Mesendoderm (in vitro differentiated cells): Measurements from ENCODE around the gene DPYSL4.

Source experiments
- DNase-seq: peaks from one replicate; pipeline ENCODE4 v3.0.0; 2013
- H2AK5ac ChIP-seq: 2 replicates; pipeline ENCODE4 v1.6.1; 2013; ENCODE audit warnings: low read length, inconsistent platforms
- H2BK120ac ChIP-seq: 2 replicates; pipeline ENCODE4 v1.6.1; 2013; ENCODE audit warnings: low read depth, mild to moderate bottlenecking, low read length, moderate library complexity, mixed read lengths
- H2BK15ac ChIP-seq: replicated peaks from 2 replicates; pipeline ENCODE4 v1.6.1; 2013; ENCODE audit warnings: low read depth, mild to moderate bottlenecking, moderate library complexity
- H2BK5ac ChIP-seq: 2 replicates; pipeline ENCODE4 v1.6.1; 2013; ENCODE audit warnings: low read length, inconsistent platforms
- H3K18ac ChIP-seq: 2 replicates; pipeline ENCODE4 v1.6.1; 2013; ENCODE audit warnings: mild to moderate bottlenecking, low read length, mixed read lengths
- H3K23ac ChIP-seq: one replicate; pipeline ENCODE4 v1.6.1; 2013; ENCODE audit warnings: low read length
- H3K27ac ChIP-seq: 2 replicates; pipeline ENCODE4 v1.5.1; 2013; ENCODE audit warnings: low read depth, mild to moderate bottlenecking, inconsistent platforms, low read length, moderate library complexity
- H3K27me3 ChIP-seq: 2 replicates; pipeline ENCODE4 v1.6.1; 2013; ENCODE audit warnings: low read length, control low read depth, mild to moderate bottlenecking, inconsistent platforms; ENCODE audit not compliant: insufficient read depth, poor library complexity
- H3K36me3 ChIP-seq: 2 replicates; pipeline ENCODE4 v1.6.1; 2013; ENCODE audit warnings: low read length, inconsistent platforms; ENCODE audit not compliant: control insufficient read depth, insufficient read depth
- H3K4ac ChIP-seq: one replicate; pipeline ENCODE4 v1.6.1; 2013; ENCODE audit warnings: low read depth, mild to moderate bottlenecking, low read length, moderate library complexity
- H3K4me1 ChIP-seq: 2 replicates; pipeline ENCODE4 v1.6.1; 2013; ENCODE audit warnings: low read depth, low read length, inconsistent platforms; ENCODE audit not compliant: control insufficient read depth
- H3K4me2 ChIP-seq: 2 replicates; pipeline ENCODE4 v1.6.1; 2013; ENCODE audit warnings: low read length
- H3K4me3 ChIP-seq: 2 replicates; pipeline ENCODE4 v1.5.1; 2013; ENCODE audit warnings: mild to moderate bottlenecking, low read length
- H3K56ac ChIP-seq: one replicate; pipeline ENCODE4 v1.6.1; 2013; ENCODE audit warnings: low read length
- H3K79me1 ChIP-seq: 2 replicates; pipeline ENCODE4 v1.6.1; 2013; ENCODE audit warnings: low read length, inconsistent platforms
- H3K79me2 ChIP-seq: 2 replicates; pipeline ENCODE4 v1.6.1; 2013; ENCODE audit warnings: mild to moderate bottlenecking, low read length; ENCODE audit not compliant: control insufficient read depth, insufficient read depth
- H3K9ac ChIP-seq: 2 replicates; pipeline ENCODE4 v1.6.1; 2013; ENCODE audit warnings: low read length, inconsistent platforms
- H4K5ac ChIP-seq: one replicate; pipeline ENCODE4 v1.6.1; 2013; ENCODE audit warnings: low read length
- H4K8ac ChIP-seq: one replicate; pipeline ENCODE4 v1.6.1; 2013; ENCODE audit warnings: low read depth, mild to moderate bottlenecking, control low read depth, low read length, moderate library complexity
- WGBS: extraction: QIAGEN DNeasy Blood & Tissue Kit; methylation state at CpG from one replicate; pipeline ENCODE4 v1.1.7; 2013; ENCODE audit warnings: low lambda C conversion rate, missing lambda C conversion rate; ENCODE audit not compliant: insufficient coverage; ENCODE audit errors: extremely low coverage; 5-methylcytosine and 5-hydroxymethylcytosine counted together

Gene DPYSL4

GRCh38 chr10:132170561-132171361 is 16.0 kb upstream of the DPYSL4 start:
- Histone ChIP-seq H2BK15ac (no peak overlapping the region), H3K4me2 (no peak overlapping the region), H3K18ac (no peak overlapping the region), H4K5ac (no peak overlapping the region), H3K79me2 (no peaks in the 10 kb centered on the region), H3K9ac (no peak overlapping the region), H3K27ac (no peak overlapping the region), H3K27me3 (no peaks in the 10 kb centered on the region), H3K4ac (no peak overlapping the region), H3K56ac (no peak overlapping the region), H3K4me1 (no peaks in the 10 kb centered on the region), H2BK5ac (no peak overlapping the region), H3K23ac (no peak overlapping the region), H4K8ac (no peak overlapping the region), H2AK5ac (no peak overlapping the region), H3K4me3 (no peak overlapping the region), H2BK120ac (no peak overlapping the region), H3K36me3 (no peaks in the 10 kb centered on the region), H3K79me1 (no peaks in the 10 kb centered on the region)
- DNase-seq: no peak
- WGBS: no CpG with 5 or more reads among the region's 36 CpGs

DNA sequence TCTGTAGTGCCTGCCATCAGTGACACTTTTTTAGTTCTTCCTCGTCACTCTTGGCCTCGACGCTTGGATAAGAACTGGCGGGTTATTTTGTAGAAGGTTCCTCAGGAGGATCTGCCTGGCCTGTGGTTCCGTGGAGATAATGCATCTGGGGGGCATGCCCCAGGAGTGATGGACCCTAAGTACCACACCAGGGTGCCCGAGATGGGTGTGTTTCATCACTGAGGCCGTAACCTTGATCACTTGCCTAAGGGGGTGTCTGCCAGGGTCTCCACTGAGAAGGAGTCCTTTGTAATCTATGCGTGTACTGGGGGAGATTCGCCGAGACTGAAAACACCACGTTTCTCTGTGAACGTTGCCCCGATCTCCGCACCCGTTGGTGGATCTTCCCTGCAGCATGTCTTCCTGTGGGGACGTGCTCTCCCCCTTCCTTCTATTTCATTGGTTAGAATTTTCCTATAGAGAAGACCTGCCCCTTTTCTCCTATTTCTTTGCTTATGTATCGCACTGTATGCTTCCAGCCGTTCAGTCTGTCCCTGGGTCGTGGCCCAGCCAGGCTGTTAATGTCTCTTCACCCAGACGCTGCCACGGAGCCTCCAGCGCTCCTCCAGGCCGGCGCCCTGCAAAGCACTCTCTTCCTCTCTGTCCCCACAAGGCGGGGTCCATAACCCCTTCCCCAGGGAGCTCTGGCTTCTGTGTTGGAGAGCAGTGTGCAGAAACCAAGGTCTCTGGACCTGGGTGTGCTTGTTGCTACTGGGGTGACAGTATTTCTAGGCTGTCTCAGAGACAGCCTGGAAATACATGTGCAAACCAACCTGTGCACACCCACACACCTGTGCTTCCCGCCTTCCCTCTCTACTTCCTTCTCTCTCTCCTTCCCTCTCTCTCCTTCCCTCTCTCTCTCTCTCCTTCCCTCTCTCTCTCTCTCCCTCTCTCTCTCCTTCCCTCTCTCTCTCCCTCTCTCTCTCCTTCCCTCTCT is 14.4 kb upstream of the DPYSL4 start:
- no peak overlapping the region for H4K8ac ChIP-seq
- H3K79me2 ChIP-seq: no peaks in the 10 kb centered on the region
- H3K56ac ChIP-seq: no peak overlapping the region
- H3K27me3 ChIP-seq: no peaks in the 10 kb centered on the region
- no peaks in the 10 kb centered on the region for H3K79me1 ChIP-seq
- H3K36me3 ChIP-seq: no peaks in the 10 kb centered on the region
- no peaks in the 10 kb centered on the region for H3K4me1 ChIP-seq
- no peak overlapping the region for H3K27ac ChIP-seq
- no peak overlapping the region for H3K4ac ChIP-seq
- H2AK5ac ChIP-seq: no peak overlapping the region
- H3K23ac ChIP-seq: no peak overlapping the region
- H2BK15ac ChIP-seq: no peak overlapping the region
- no peak overlapping the region for H3K4me3 ChIP-seq
- no CpG with 5 or more reads among the region's 26 CpGs for WGBS
- H3K9ac ChIP-seq: no peak overlapping the region
- no peak overlapping the region for H3K4me2 ChIP-seq
- no peak overlapping the region for H3K18ac ChIP-seq
- no peak overlapping the region for H2BK120ac ChIP-seq
- H2BK5ac ChIP-seq: no peak overlapping the region
- H4K5ac ChIP-seq: no peak overlapping the region
- no peak for DNase-seq

GRCh38 chr10:132173185-132173584 is 13.6 kb upstream of the DPYSL4 start:
- Histone ChIP-seq H3K23ac (no peak overlapping the region), H4K8ac (no peak overlapping the region), H2BK15ac (no peak overlapping the region), H3K4me2 (no peak overlapping the region), H2BK120ac (no peak overlapping the region), H3K4me1 (no peaks in the 10 kb centered on the region), H3K18ac (no peak overlapping the region), H3K4me3 (no peak overlapping the region), H3K79me1 (no peaks in the 10 kb centered on the region), H3K4ac (no peak overlapping the region), H3K56ac (no peak overlapping the region), H3K27me3 (no peaks in the 10 kb centered on the region), H3K36me3 (no peaks in the 10 kb centered on the region), H2BK5ac (no peak overlapping the region), H3K27ac (no peak overlapping the region), H4K5ac (no peak overlapping the region), H3K9ac (no peak overlapping the region), H2AK5ac (no peak overlapping the region), H3K79me2 (no peaks in the 10 kb centered on the region)
- no peak for DNase-seq
- no CpG with 5 or more reads among the region's 5 CpGs for WGBS

- H3K4me2 ChIP-seq: no peak overlapping the region
Measured at GRCh38 chr10:132174237-132174636, 12.5 kb upstream of the DPYSL4 start.

GRCh38 chr10:132175408-132175807 is 11.3 kb upstream of the DPYSL4 start:
- Histone ChIP-seq H3K4ac (no peak overlapping the region), H3K4me2 (no peak overlapping the region), H2BK5ac (no peak overlapping the region), H2BK15ac (no peak overlapping the region), H3K56ac (no peak overlapping the region), H3K79me2 (no peaks in the 10 kb centered on the region), H3K4me3 (no peak overlapping the region), H3K27me3 (no peaks in the 10 kb centered on the region), H2BK120ac (no peak overlapping the region), H4K5ac (no peak overlapping the region), H3K27ac (no peak overlapping the region), H4K8ac (no peak overlapping the region), H3K23ac (no peak overlapping the region), H2AK5ac (no peak overlapping the region), H3K4me1 (no peaks in the 10 kb centered on the region), H3K18ac (no peak overlapping the region), H3K79me1 (no peaks in the 10 kb centered on the region), H3K36me3 (no peaks in the 10 kb centered on the region), H3K9ac (no peak overlapping the region)
- no peak for DNase-seq
- WGBS: no CpG with 5 or more reads among the region's 6 CpGs

More at GRCh38 chr10:132174237-132174636, 12.5 kb upstream of the DPYSL4 start:
- Histone ChIP-seq H3K18ac (no peak overlapping the region), H3K4ac (no peak overlapping the region), H2BK15ac (no peak overlapping the region), H3K27me3 (no peaks in the 10 kb centered on the region), H3K4me1 (no peaks in the 10 kb centered on the region), H3K4me3 (no peak overlapping the region), H2AK5ac (no peak overlapping the region), H3K9ac (no peak overlapping the region), H4K8ac (no peak overlapping the region), H2BK120ac (no peak overlapping the region), H3K79me1 (no peaks in the 10 kb centered on the region), H3K56ac (no peak overlapping the region), H2BK5ac (no peak overlapping the region), H4K5ac (no peak overlapping the region), H3K27ac (no peak overlapping the region), H3K79me2 (no peaks in the 10 kb centered on the region), H3K36me3 (no peaks in the 10 kb centered on the region), H3K23ac (no peak overlapping the region)
- no CpG with 5 or more reads among the region's 11 CpGs for WGBS
- no peak for DNase-seq
